Choroid plexus epithelial cell (primary cell): ENCODE measurements around the gene SMARCD1.

Experiments used
- DNase-seq: peaks from one replicate; pipeline ENCODE4 v3.0.0-alpha.2; 2010; ENCODE audit warnings: low read depth
- H3K4me3 ChIP-seq: 2 replicates; pipeline ENCODE4 v1.5.1; 2011; ENCODE audit warnings: low read depth, mild to moderate bottlenecking, control low read depth, low read length, moderate library complexity
- CTCF ChIP-seq: conservative IDR thresholded peaks from 2 replicates; pipeline ENCODE4 v1.5.1; 2011; ENCODE audit warnings: low read depth, mild to moderate bottlenecking, control low read depth, inconsistent platforms, low read length, moderate library complexity

The SMARCD1 gene

GRCh38 chr12:50057000-50057841, 27.9 kb upstream of the SMARCD1 start, which contains the start of gene ASIC1:
TSS of gene ASIC1 (plus strand) at chr12:50057596. CDS start at chr12:50058767, 1,171 bp downstream.
- H3K4me3 ChIP-seq, result peak within 1 kb of the TSS; percentile 60
- TF ChIP-seq CTCF, result no peak
- DNase-seq, result peak; percentile 67

- TF ChIP-seq CTCF, result no peak
- no peak for DNase-seq
- peak overlapping the region; percentile 60 for H3K4me3 ChIP-seq
Observed at GRCh38 chr12:50057896-50058670, 27.1 kb upstream of the SMARCD1 start.

- no peak for TF ChIP-seq CTCF
- H3K4me3 ChIP-seq, result no peak overlapping the region
- no peak for DNase-seq
Observed at GRCh38 chr12:50058743-50059312, 26.3 kb upstream of the SMARCD1 start.

DNA sequence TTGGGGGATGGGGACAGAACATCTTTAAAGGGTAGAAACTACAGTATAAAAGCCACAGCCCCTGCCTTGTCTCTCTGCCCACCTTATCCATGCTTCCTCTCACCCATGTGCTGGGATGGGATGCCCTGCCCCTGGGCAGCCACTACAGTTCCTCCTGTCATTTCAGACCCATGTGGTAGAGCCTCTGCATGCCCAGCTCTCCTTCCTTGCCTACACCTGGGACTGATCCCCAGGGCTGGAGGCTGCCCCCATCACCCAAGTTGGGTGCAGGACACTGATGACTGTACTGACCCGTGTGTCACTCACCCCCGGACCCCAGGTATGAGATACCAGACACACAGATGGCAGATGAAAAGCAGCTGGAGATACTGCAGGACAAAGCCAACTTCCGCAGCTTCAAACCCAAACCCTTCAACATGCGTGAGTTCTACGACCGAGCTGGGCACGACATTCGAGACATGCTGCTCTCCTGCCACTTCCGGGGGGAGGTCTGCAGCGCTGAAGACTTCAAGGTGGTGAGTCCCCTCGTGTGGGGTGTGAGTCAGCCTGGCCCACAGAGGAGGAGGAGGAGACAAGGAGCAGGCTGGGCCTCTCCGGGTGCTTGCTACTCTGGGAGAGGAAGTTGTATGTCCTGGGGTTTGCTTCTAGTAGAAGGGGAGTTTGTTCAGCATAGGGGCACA, 25.6 kb upstream of the SMARCD1 start:
- H3K4me3 ChIP-seq, result no peak overlapping the region
- peak; percentile 42 for DNase-seq
- no peak for TF ChIP-seq CTCF

GRCh38 chr12:50060120-50060468, 25.0 kb upstream of the SMARCD1 start:
- TF ChIP-seq CTCF, result no peak
- H3K4me3 ChIP-seq, result no peak overlapping the region
- DNase-seq, result no peak

GRCh38 chr12:50061171-50061570, 24.0 kb upstream of the SMARCD1 start:
- DNase-seq, result peak; percentile 15
- TF ChIP-seq CTCF, result no peak

More at GRCh38 chr12:50061171-50061570, 24.0 kb upstream of the SMARCD1 start:
- H3K4me3 ChIP-seq, result no peak overlapping the region
